Stomach (tissue), 9 donors: Measurements from ENCODE around the gene NUDCD2. TPM values are rescaled to one million over a fixed set of nuclear protein-coding genes. Genes with fewer than 3 reads are reported as not detected.
A peak's percentile ranks its signal among the peaks of the same experiment; 100 is the strongest.

ENCODE experiments used
- DNase-seq, 2 donors: peaks; one replicate each; pipeline versions ENCODE4 v3.0.0 to v3.0.0-alpha.2; 2013 to 2019
- H3K27ac ChIP-seq, 5 donors: fragments of 200-600 bp in 4 of 5; sonication (generic) in 4 of 5; one replicate each; pipeline ENCODE4 v1.5.1; 2013 to 2019; ENCODE audit warnings: mild to moderate bottlenecking in 1 of 5, moderate library complexity in 1 of 5
- H3K27me3 ChIP-seq, 3 donors: fragments of 200-600 bp; sonication (generic); one replicate each; pipeline ENCODE4 v1.5.1; 2017 to 2019; ENCODE audit warnings: mixed run types in 1 of 3
- H3K36me3 ChIP-seq, 4 donors: fragments of 200-600 bp; sonication (generic); 1 replicate in 3 of 4; 2 replicates in 1 of 4; pipeline ENCODE4 v1.5.1; 2016 to 2019
- H3K4me1 ChIP-seq, 4 donors: fragments of 200-600 bp; sonication (generic); one replicate each; pipeline ENCODE4 v1.5.1; 2016 to 2019
- H3K4me3 ChIP-seq, 4 donors: fragments of 200-600 bp; sonication (generic) in 3 of 4; one replicate each; pipeline ENCODE4 v1.5.1; 2016 to 2019; ENCODE audit warnings: mild to moderate bottlenecking in 1 of 4
- H3K9me3 ChIP-seq, 4 donors: fragments of 200-600 bp; sonication (generic); one replicate each; pipeline ENCODE4 v1.5.1; 2016 to 2019
- EP300 ChIP-seq: sonication (generic); formaldehyde crosslinking; IDR thresholded peaks from one replicate; pipeline ENCODE4 v1.6.1; 2017; ENCODE audit warnings: antibody characterized with exemption
- POLR2A ChIP-seq, 4 donors: fragments of 450-650 bp; IDR thresholded peaks; one replicate each; pipeline ENCODE4 v1.6.1; 2016; ENCODE audit warnings: antibody characterized with exemption in 4 of 4, control low read depth in 2 of 4, mild to moderate bottlenecking in 1 of 4, moderate library complexity in 1 of 4
- POLR2AphosphoS5 ChIP-seq, 3 donors: sonication (generic); formaldehyde crosslinking; IDR thresholded peaks; one replicate each; pipeline ENCODE4 v1.6.1; 2016; ENCODE audit warnings: antibody characterized with exemption in 3 of 3
- WGBS, 5 donors: extraction: QIAGEN DNeasy Blood & Tissue Kit in 3 of 5; methylation state at CpG; one replicate each; pipeline versions ENCODE4 v1.1.5 to v1.1.7; 2013 to 2018; 5-methylcytosine and 5-hydroxymethylcytosine counted together
- intact Hi-C: fragments of 100-400 bp; cut with DNase I; formaldehyde crosslinking; loops from one replicate; pipeline ENCODE4 v1.15.1; 2023; ENCODE audit warnings: low total_unique reads
- polyA plus RNA-seq, 3 donors: library from polyadenylated mRNA; stranded (reverse); fragments of 200-250 nt; gene quantifications; one replicate each; pipeline ENCODE4 v1.2.3, GENCODE V29; 2013
- total RNA-seq, 5 donors: library from RNA; depleted of rRNA; stranded (reverse); fragments of >200 nt; gene quantifications; one replicate each; pipeline versions ENCODE4 v1.1.0 to v1.2.3, GENCODE V29; 2014 to 2016
- TF ChIP-seq, protein P1 (sequence below), 7 experiments: fragments of 450-650 bp in 4 of 7; fragments of 200-600 bp in 3 of 7; sonication (generic) in 3 of 7; IDR thresholded peaks; one replicate each; pipeline ENCODE4 v1.5.1; 2016 to 2019; ENCODE audit warnings: antibody characterized with exemption in 7 of 7, control low read depth in 2 of 7, mild to moderate bottlenecking in 1 of 7
- donor health status: healthy with polysubstance abuse.
- donor health status: Bipolar disorder and iron deficiency.
- donor health status: healthy.

NUDCD2 gene
- total and polyA plus RNA-seq, 8 donors, result 1.2 to 15.1 (median 5.9) TPM; not detected in 1

GRCh38 chr5:163504079-163504931 lies 44.4 kb upstream of the NUDCD2 start:
- H3K27ac ChIP-seq, result peak overlapping the region; percentile 92 to 99 (median 98)
- TF ChIP-seq EP300 (no peak), POLR2A (IDR thresholded peaks at IDR 0.05) (no peak), POLR2AphosphoS5 (IDR thresholded peaks at IDR 0.05) (peak in 1 of 3 donors; percentile 20)
- TF ChIP-seq, protein P1, sequence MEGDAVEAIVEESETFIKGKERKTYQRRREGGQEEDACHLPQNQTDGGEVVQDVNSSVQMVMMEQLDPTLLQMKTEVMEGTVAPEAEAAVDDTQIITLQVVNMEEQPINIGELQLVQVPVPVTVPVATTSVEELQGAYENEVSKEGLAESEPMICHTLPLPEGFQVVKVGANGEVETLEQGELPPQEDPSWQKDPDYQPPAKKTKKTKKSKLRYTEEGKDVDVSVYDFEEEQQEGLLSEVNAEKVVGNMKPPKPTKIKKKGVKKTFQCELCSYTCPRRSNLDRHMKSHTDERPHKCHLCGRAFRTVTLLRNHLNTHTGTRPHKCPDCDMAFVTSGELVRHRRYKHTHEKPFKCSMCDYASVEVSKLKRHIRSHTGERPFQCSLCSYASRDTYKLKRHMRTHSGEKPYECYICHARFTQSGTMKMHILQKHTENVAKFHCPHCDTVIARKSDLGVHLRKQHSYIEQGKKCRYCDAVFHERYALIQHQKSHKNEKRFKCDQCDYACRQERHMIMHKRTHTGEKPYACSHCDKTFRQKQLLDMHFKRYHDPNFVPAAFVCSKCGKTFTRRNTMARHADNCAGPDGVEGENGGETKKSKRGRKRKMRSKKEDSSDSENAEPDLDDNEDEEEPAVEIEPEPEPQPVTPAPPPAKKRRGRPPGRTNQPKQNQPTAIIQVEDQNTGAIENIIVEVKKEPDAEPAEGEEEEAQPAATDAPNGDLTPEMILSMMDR (IDR thresholded peaks at IDR 0.05), result no peak
- H3K4me3 ChIP-seq, result peak overlapping the region; percentile 67 to 82 (median 77)
- intact Hi-C loops, result no loop called here
- 1% methylated on average over 27 of the region's 27 CpGs for WGBS, 5 donors
- H3K36me3 ChIP-seq, result no peaks in the 10 kb centered on the region
- H3K9me3 ChIP-seq, result no peaks in the 10 kb centered on the region
- H3K4me1 ChIP-seq, result peaks cover 14 to 60% (median 44%) of the 10 kb centered on the region in 4 donors
- H3K27me3 ChIP-seq, result no peaks in the 10 kb centered on the region
- peak; percentile 57 to 79 for DNase-seq

GRCh38 chr5:163503106-163504078 lies 43.5 kb upstream of the NUDCD2 start:
- WGBS, 5 donors, result 0 to 1% (median 1%) methylated on average over 17 of the region's 17 CpGs
- H3K4me3 ChIP-seq, result peak overlapping the region; percentile 67 to 82 (median 77)
- peak; percentile 57 to 88 for DNase-seq
- no peaks in the 10 kb centered on the region for H3K9me3 ChIP-seq
- H3K36me3 ChIP-seq, result no peaks in the 10 kb centered on the region
- peaks cover 7 to 51% (median 37%) of the 10 kb centered on the region in 4 donors for H3K4me1 ChIP-seq
- TF ChIP-seq EP300 (no peak), POLR2AphosphoS5 (IDR thresholded peaks at IDR 0.05) (peak in 2 of 3 donors; percentile 46 to 75), POLR2A (IDR thresholded peaks at IDR 0.05) (no peak)
- TF ChIP-seq, protein P1 (IDR thresholded peaks at IDR 0.05), result peak in 1 of 7 experiments; percentile 18
- peak overlapping the region; percentile 89 to 99 (median 98) for H3K27ac ChIP-seq
- no peaks in the 10 kb centered on the region for H3K27me3 ChIP-seq
- intact Hi-C loops, result no loop called here

DNA sequence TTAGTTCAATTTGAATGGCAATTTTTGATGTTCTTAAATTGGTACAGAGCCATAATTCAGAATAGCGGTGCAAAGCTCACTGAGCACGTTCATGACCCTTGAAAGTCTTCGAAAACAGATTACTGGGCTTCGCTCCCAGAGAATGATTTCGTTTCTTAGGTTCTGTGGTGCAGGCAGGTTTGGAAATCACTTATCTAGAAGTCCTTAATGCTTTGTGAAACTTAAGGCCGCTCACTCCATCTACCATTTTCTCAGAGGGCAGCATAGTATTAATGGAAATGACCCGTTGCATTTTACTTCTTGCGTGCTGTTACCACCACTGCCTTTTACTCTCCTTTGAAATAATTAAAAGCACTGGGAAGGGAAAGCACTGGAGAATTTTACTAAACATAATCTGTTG lies 42.6 kb upstream of the NUDCD2 start:
- Histone ChIP-seq H3K27ac (peak overlapping the region in 4 of 5 donors; percentile 94 to 99 (median 98)), H3K9me3 (no peaks in the 10 kb centered on the region), H3K4me1 (peaks cover 4 to 42% (median 28%) of the 10 kb centered on the region in 4 donors), H3K4me3 (peak overlapping the region; percentile 67 to 82 (median 77)), H3K36me3 (no peaks in the 10 kb centered on the region), H3K27me3 (no peaks in the 10 kb centered on the region)
- peak in 1 of 2 donors; percentile 10 for DNase-seq
- TF ChIP-seq, protein P1 (IDR thresholded peaks at IDR 0.05), result no peak
- TF ChIP-seq POLR2A (IDR thresholded peaks at IDR 0.05) (no peak), EP300 (no peak), POLR2AphosphoS5 (IDR thresholded peaks at IDR 0.05) (no peak)
- intact Hi-C loops, result no loop called here
- 56 to 72% (median 66%) methylated on average over 8 of the region's 8 CpGs for WGBS, 5 donors

DNA sequence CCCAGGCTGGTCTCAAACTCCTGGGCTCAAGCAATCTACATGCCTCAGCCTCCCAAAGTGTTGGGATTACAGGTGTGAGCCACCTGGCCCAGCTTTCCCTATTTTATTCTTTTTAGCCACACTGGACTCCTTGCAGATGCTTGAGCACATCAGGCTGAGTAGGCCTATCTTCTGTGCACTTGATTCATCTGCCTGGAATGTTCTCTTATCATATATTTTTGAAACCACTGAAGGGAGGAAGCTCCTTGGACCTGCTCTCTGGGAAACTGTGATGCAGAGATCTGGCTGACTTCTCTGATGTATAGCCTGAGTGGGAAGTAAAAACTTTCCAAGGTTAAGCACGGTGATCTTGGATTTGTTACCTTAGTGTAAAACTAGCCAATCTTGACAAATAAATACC lies 39.0 kb upstream of the NUDCD2 start:
- peaks cover 4 to 18% (median 14%) of the 10 kb centered on the region in 4 donors for H3K4me1 ChIP-seq
- TF ChIP-seq, protein P1 (IDR thresholded peaks at IDR 0.05), result no peak
- no peak for TF ChIP-seq POLR2AphosphoS5 (IDR thresholded peaks at IDR 0.05)
- TF ChIP-seq POLR2A (IDR thresholded peaks at IDR 0.05), result no peak
- TF ChIP-seq EP300, result no peak
- H3K36me3 ChIP-seq, result no peaks in the 10 kb centered on the region
- H3K27me3 ChIP-seq, result no peaks in the 10 kb centered on the region
- DNase-seq, result no peak
- no peaks in the 10 kb centered on the region for H3K9me3 ChIP-seq
- H3K27ac ChIP-seq, result no peak overlapping the region
- WGBS, 5 donors, result 97 to 100% (median 98%) methylated on average over 1 of the region's 1 CpG
- no peak overlapping the region for H3K4me3 ChIP-seq
- intact Hi-C loops, result no loop called here
